Measurements from ENCODE around the gene ITPK1.

DNA sequence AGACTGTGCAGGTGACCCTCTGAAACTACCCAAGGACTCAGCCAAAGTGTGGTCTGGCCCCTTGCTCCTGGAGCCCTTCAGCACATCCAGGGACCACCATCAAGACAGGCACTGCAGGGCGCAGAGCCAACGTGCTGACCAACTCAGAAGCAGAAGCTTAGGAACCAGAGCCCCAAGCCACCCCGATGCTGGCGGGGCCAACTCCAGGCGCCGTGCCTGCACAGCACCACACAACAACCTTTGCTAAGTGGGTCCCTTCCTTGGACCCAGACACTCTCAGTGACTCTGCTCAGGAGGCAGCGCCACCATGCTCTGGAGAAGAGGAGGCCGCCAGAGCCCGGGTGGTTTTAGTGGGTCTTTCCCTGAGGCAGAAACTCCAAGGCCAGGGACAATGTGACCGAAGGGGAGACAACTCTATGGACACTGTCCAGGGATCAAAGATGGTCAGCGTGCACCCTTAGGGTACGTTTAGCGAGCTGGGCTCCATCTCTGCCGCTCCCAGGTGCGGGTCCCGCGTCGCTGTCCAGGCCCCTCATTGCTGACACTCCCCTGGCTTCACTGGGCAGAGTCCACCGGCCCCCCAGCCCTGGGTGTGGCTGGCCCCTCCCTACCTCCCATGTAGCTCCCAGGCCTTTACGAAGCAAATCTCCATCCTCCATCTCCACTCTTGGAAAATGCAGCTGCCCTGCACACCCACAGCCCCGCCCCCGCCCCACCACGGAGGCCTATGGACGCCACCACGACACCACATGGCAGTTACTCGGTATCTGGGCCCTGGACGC is 176.6 kb downstream of the ITPK1 start:
- TF ChIP-seq POLR2A (IDR thresholded peaks at IDR 0.05; ENCODE audit: low read depth, low read length) = no peak
- TF ChIP-seq POLR2AphosphoS5 (IDR thresholded peaks at IDR 0.05; ENCODE audit: low read depth, low read length) = no peak
